Body of pancreas (tissue), 4 donors: ENCODE results near the gene CRACR2A. TPM values are rescaled to one million over a fixed set of nuclear protein-coding genes. Genes with fewer than 3 reads are reported as not detected.

Experiments
- ATAC-seq: fragments of 150-250 bp; one replicate; pipeline ENCODE4 v1.9.1; 2016
- DNase-seq, 4 donors: peaks; one replicate each; pipeline ENCODE4 v3.0.0-alpha.2; 2019
- H3K27ac ChIP-seq, 4 donors: fragments of 200-600 bp; sonication (generic); 1 replicate in 3 of 4; 2 replicates in 1 of 4; pipeline versions ENCODE4 v1.5.1 to v1.6.1; 2016 to 2019; ENCODE audit warnings: mild to moderate bottlenecking in 1 of 4, mixed read lengths in 1 of 4, moderate library complexity in 1 of 4
- H3K27me3 ChIP-seq, 2 donors: fragments of 200-600 bp; sonication (generic); one replicate each; pipeline ENCODE4 v1.6.0; 2016; ENCODE audit warnings: mild to moderate bottlenecking in 1 of 2
- H3K36me3 ChIP-seq, 2 donors: fragments of 200-600 bp; sonication (generic); replicated peaks in 1 of 2; 2 replicates each; pipeline ENCODE4 v1.5.1; 2016; ENCODE audit warnings: low read depth in 2 of 2; ENCODE audit not compliant: insufficient read depth in 1 of 2
- H3K4me1 ChIP-seq: fragments of 200-600 bp; sonication (generic); one replicate; pipeline ENCODE4 v1.6.0; 2016
- H3K4me3 ChIP-seq, 2 donors: fragments of 200-600 bp; sonication (generic); 1 replicate in 1 of 2; 2 replicates in 1 of 2; pipeline ENCODE4 v1.5.1; 2016 to 2019
- H3K9me3 ChIP-seq, 3 donors: fragments of 200-600 bp; sonication (generic); 1 replicate in 2 of 3; 2 replicates in 1 of 3; pipeline ENCODE4 v1.5.1; 2016
- CTCF ChIP-seq, 7 experiments: fragments of 450-650 bp in 4 of 7; fragments of 200-600 bp in 3 of 7; sonication (generic) in 3 of 7; IDR thresholded peaks; one replicate each; pipeline ENCODE4 v1.5.1; 2016 to 2019; ENCODE audit warnings: antibody characterized with exemption in 7 of 7
- POLR2A ChIP-seq, 3 donors: fragments of 450-650 bp; IDR thresholded peaks; one replicate each; pipeline ENCODE4 v1.6.1; 2016; ENCODE audit warnings: antibody characterized with exemption in 3 of 3, mild to moderate bottlenecking in 2 of 3
- WGBS, 2 donors: methylation state at CpG; one replicate each; pipeline ENCODE4 v1.1.5; 2017; 5-methylcytosine and 5-hydroxymethylcytosine counted together
- intact Hi-C: fragments of 100-400 bp; cut with DNase I; formaldehyde crosslinking; loops from one replicate; pipeline ENCODE4 v1.15.1; 2023
- total RNA-seq, 2 donors: library from RNA; depleted of rRNA; stranded (reverse); fragments of >200 nt; gene quantifications; one replicate each; pipeline ENCODE4 v1.1.0, GENCODE V29; 2016

CRACR2A gene
- total RNA-seq, 2 donors from 2014 or later: 7.0 to 13.8 TPM

- Histone ChIP-seq H3K4me1 (no peaks in the 10 kb centered on the region), H3K27me3 (no peaks in the 10 kb centered on the region), H3K9me3 (no peaks in the 10 kb centered on the region), H3K27ac (no peak overlapping the region), H3K36me3 (no peaks in the 10 kb centered on the region), H3K4me3 (no peak overlapping the region)
- intact Hi-C loops: no loop called here
- ATAC-seq (no peak), DNase-seq (no peak)
- no peak for TF ChIP-seq CTCF (IDR thresholded peaks at IDR 0.05)
- TF ChIP-seq POLR2A (IDR thresholded peaks at IDR 0.05): no peak
- WGBS, 2 donors: 54 to 63% methylated on average over 5 of the region's 5 CpGs
Measured at GRCh38 chr12:3578557-3578956, 174.4 kb downstream of the CRACR2A start.

- TF ChIP-seq POLR2A (IDR thresholded peaks at IDR 0.05) (no peak), CTCF (IDR thresholded peaks at IDR 0.05) (no peak)
- ATAC-seq: no peak
- H3K27ac ChIP-seq: no peak overlapping the region
- H3K4me1 ChIP-seq: no peaks in the 10 kb centered on the region
- H3K9me3 ChIP-seq: no peaks in the 10 kb centered on the region
- no peak overlapping the region for H3K4me3 ChIP-seq
- WGBS, 2 donors: 78 to 86% methylated on average over 9 of the region's 9 CpGs
- intact Hi-C loops: no loop called here
- no peaks in the 10 kb centered on the region for H3K36me3 ChIP-seq
- DNase-seq: no peak
- H3K27me3 ChIP-seq: no peaks in the 10 kb centered on the region
Measured at GRCh38 chr12:3576891-3577290, 176.0 kb downstream of the CRACR2A start.

GRCh38 chr12:3574986-3575385 is 177.9 kb downstream of the CRACR2A start:
- Histone ChIP-seq H3K27ac (no peak overlapping the region), H3K36me3 (no peaks in the 10 kb centered on the region), H3K27me3 (no peaks in the 10 kb centered on the region), H3K4me1 (no peaks in the 10 kb centered on the region), H3K9me3 (no peaks in the 10 kb centered on the region), H3K4me3 (no peak overlapping the region)
- ATAC-seq: no peak
- WGBS, 2 donors: 86 to 89% methylated on average over 7 of the region's 7 CpGs
- DNase-seq: no peak
- TF ChIP-seq CTCF (IDR thresholded peaks at IDR 0.05): no peak
- no peak for TF ChIP-seq POLR2A (IDR thresholded peaks at IDR 0.05)
- intact Hi-C loops: no loop called here

- intact Hi-C loops: no loop called here
- no peaks in the 10 kb centered on the region for H3K9me3 ChIP-seq
- no peak for DNase-seq
- no peaks in the 10 kb centered on the region for H3K27me3 ChIP-seq
- H3K4me3 ChIP-seq: no peak overlapping the region
- TF ChIP-seq CTCF (IDR thresholded peaks at IDR 0.05): no peak
- ATAC-seq: no peak
- H3K36me3 ChIP-seq: no peaks in the 10 kb centered on the region
- no peaks in the 10 kb centered on the region for H3K4me1 ChIP-seq
- H3K27ac ChIP-seq: no peak overlapping the region
Measured at GRCh38 chr12:3572560-3572959, 180.3 kb downstream of the CRACR2A start.

GRCh38 chr12:3571724-3572123 is 181.2 kb downstream of the CRACR2A start:
- TF ChIP-seq CTCF (IDR thresholded peaks at IDR 0.05) (no peak), POLR2A (IDR thresholded peaks at IDR 0.05) (no peak)

More at GRCh38 chr12:3571724-3572123, 181.2 kb downstream of the CRACR2A start:
- no peak overlapping the region for H3K27ac ChIP-seq
- no peaks in the 10 kb centered on the region for H3K4me1 ChIP-seq
- DNase-seq (no peak), ATAC-seq (no peak)
- intact Hi-C loops: no loop called here
- H3K9me3 ChIP-seq: no peaks in the 10 kb centered on the region
- no peaks in the 10 kb centered on the region for H3K36me3 ChIP-seq
- no peak overlapping the region for H3K4me3 ChIP-seq
- no peaks in the 10 kb centered on the region for H3K27me3 ChIP-seq
